Measurements from ENCODE around the gene MRPL40.

MRPL40 gene

GRCh38 chr22:19386248-19386647 is 46.1 kb upstream of the MRPL40 start:
- H3K4me3 ChIP-seq (ENCODE audit: low read length, poor library complexity, severe bottlenecking): no peak overlapping the region
- no peaks in the 10 kb centered on the region; the same call in 1 of the 2 replicates for H3F3A ChIP-seq (ENCODE audit: low read depth)
- peaks cover 94% of the 10 kb centered on the region for H3K36me3 ChIP-seq (ENCODE audit: insufficient read depth, low read length)
- no peak for TF ChIP-seq EZH2phosphoT487 (IDR thresholded peaks at IDR 0.05; ENCODE audit: borderline replicate concordance)
- TF ChIP-seq CTCF (conservative IDR thresholded peaks at IDR 0.05; ENCODE audit: low read length): no peak
- no peak overlapping the region for H3K9ac ChIP-seq (ENCODE audit: low read depth, low read length, poor library complexity, severe bottlenecking)
- no peaks in the 10 kb centered on the region for H3K9me3 ChIP-seq (ENCODE audit: insufficient read depth, low read depth, low read length)
- H2AFZ ChIP-seq (ENCODE audit: low read length): no peak overlapping the region
- no peaks in the 10 kb centered on the region for H3K79me2 ChIP-seq (ENCODE audit: insufficient read depth, low read length)
- H3K4me1 ChIP-seq (ENCODE audit: insufficient read depth, low read length, poor library complexity, severe bottlenecking): no peaks in the 10 kb centered on the region
- no peaks in the 10 kb centered on the region for H4K20me1 ChIP-seq (ENCODE audit: insufficient read depth, low read length, poor library complexity, severe bottlenecking)
- no peak overlapping the region for H3K4me2 ChIP-seq (ENCODE audit: low read depth, low read length, poor library complexity, severe bottlenecking)
- H3K27me3 ChIP-seq (ENCODE audit: insufficient read depth, low read length, poor library complexity, severe bottlenecking): no peaks in the 10 kb centered on the region
- H3K9me2 ChIP-seq (replicated peaks; ENCODE audit: low read depth, low read length): no peaks in the 10 kb centered on the region

GRCh38 chr22:19387038-19387437 is 45.3 kb upstream of the MRPL40 start:
- Histone ChIP-seq H3K4me2 (ENCODE audit: low read depth, low read length, poor library complexity, severe bottlenecking) (no peak overlapping the region), H3K4me3 (ENCODE audit: low read length, poor library complexity, severe bottlenecking) (no peak overlapping the region), H3K4me1 (ENCODE audit: insufficient read depth, low read length, poor library complexity, severe bottlenecking) (no peaks in the 10 kb centered on the region), H3K9me3 (ENCODE audit: insufficient read depth, low read depth, low read length) (no peaks in the 10 kb centered on the region), H3K36me3 (ENCODE audit: insufficient read depth, low read length) (peaks cover 91% of the 10 kb centered on the region), H3K9ac (ENCODE audit: low read depth, low read length, poor library complexity, severe bottlenecking) (no peak overlapping the region), H3K9me2 (replicated peaks; ENCODE audit: low read depth, low read length) (no peaks in the 10 kb centered on the region), H3F3A (ENCODE audit: low read depth) (no peaks in the 10 kb centered on the region; the same call in 1 of the 2 replicates), H2AFZ (ENCODE audit: low read length) (no peak overlapping the region), H3K79me2 (ENCODE audit: insufficient read depth, low read length) (no peaks in the 10 kb centered on the region), H4K20me1 (ENCODE audit: insufficient read depth, low read length, poor library complexity, severe bottlenecking) (no peaks in the 10 kb centered on the region), H3K27me3 (ENCODE audit: insufficient read depth, low read length, poor library complexity, severe bottlenecking) (no peaks in the 10 kb centered on the region)
- TF ChIP-seq CTCF (conservative IDR thresholded peaks at IDR 0.05; ENCODE audit: low read length) (no peak), EZH2phosphoT487 (IDR thresholded peaks at IDR 0.05; ENCODE audit: borderline replicate concordance) (no peak)

- Histone ChIP-seq H3K79me2 (ENCODE audit: insufficient read depth, low read length) (no peaks in the 10 kb centered on the region), H2AFZ (ENCODE audit: low read length) (no peak overlapping the region), H3K4me2 (ENCODE audit: low read depth, low read length, poor library complexity, severe bottlenecking) (no peak overlapping the region), H3K9me3 (ENCODE audit: insufficient read depth, low read depth, low read length) (no peaks in the 10 kb centered on the region), H3K36me3 (ENCODE audit: insufficient read depth, low read length) (peaks cover 92% of the 10 kb centered on the region), H3K9ac (ENCODE audit: low read depth, low read length, poor library complexity, severe bottlenecking) (no peak overlapping the region), H3K4me3 (ENCODE audit: low read length, poor library complexity, severe bottlenecking) (no peak overlapping the region), H4K20me1 (ENCODE audit: insufficient read depth, low read length, poor library complexity, severe bottlenecking) (no peaks in the 10 kb centered on the region), H3F3A (ENCODE audit: low read depth) (no peaks in the 10 kb centered on the region; the same call in 1 of the 2 replicates), H3K4me1 (ENCODE audit: insufficient read depth, low read length, poor library complexity, severe bottlenecking) (no peaks in the 10 kb centered on the region), H3K9me2 (replicated peaks; ENCODE audit: low read depth, low read length) (no peaks in the 10 kb centered on the region), H3K27me3 (ENCODE audit: insufficient read depth, low read length, poor library complexity, severe bottlenecking) (no peaks in the 10 kb centered on the region)
- no peak for TF ChIP-seq CTCF (conservative IDR thresholded peaks at IDR 0.05; ENCODE audit: low read length)
Measured at GRCh38 chr22:19387575-19387974, 44.8 kb upstream of the MRPL40 start.

Measured in Loucy (cell line).